H9 (cell line): ENCODE measurements around the gene NFAM1. TPM values are rescaled to one million over a fixed set of nuclear protein-coding genes. Genes with fewer than 3 reads are reported as not detected.

ENCODE experiments used
- DNase-seq: peaks from one replicate; pipeline ENCODE4 v3.0.0-alpha.2; 2017
- H2AFZ ChIP-seq: one replicate; pipeline ENCODE4 v1.6.1; 2013; ENCODE audit warnings: mild to moderate bottlenecking, low read length, control low read depth, moderate library complexity
- H2AK5ac ChIP-seq: 2 replicates; pipeline ENCODE4 v1.6.1; 2013; ENCODE audit warnings: low read length, control low read depth, mixed read lengths; ENCODE audit not compliant: insufficient read length
- H2BK120ac ChIP-seq: one replicate; pipeline ENCODE4 v1.6.1; 2013; ENCODE audit warnings: low read depth, mild to moderate bottlenecking, low read length, control low read depth, inconsistent platforms; ENCODE audit not compliant: poor library complexity, severe bottlenecking
- H2BK12ac ChIP-seq: 2 replicates; pipeline ENCODE4 v1.6.1; 2013; ENCODE audit warnings: low read length, control low read depth, mixed read lengths, low read depth; ENCODE audit not compliant: insufficient read length
- H2BK15ac ChIP-seq: 2 replicates; pipeline ENCODE4 v1.6.1; 2013; ENCODE audit warnings: low read depth, low read length, control low read depth
- H2BK20ac ChIP-seq: one replicate; pipeline ENCODE4 v1.6.1; 2013; ENCODE audit warnings: low read depth, mild to moderate bottlenecking, low read length, control low read depth, inconsistent platforms; ENCODE audit not compliant: poor library complexity, severe bottlenecking
- H2BK5ac ChIP-seq: 2 replicates; pipeline ENCODE4 v1.6.1; 2013; ENCODE audit warnings: low read length, control low read depth, mixed read lengths; ENCODE audit not compliant: insufficient read length
- H3K14ac ChIP-seq: 2 replicates; pipeline ENCODE4 v1.6.1; 2013; ENCODE audit warnings: low read length, control low read depth; ENCODE audit not compliant: insufficient read depth
- H3K18ac ChIP-seq: 2 replicates; pipeline ENCODE4 v1.6.1; 2013; ENCODE audit warnings: low read depth, mild to moderate bottlenecking, mixed read lengths, low read length, control low read depth; ENCODE audit not compliant: insufficient read length
- H3K23ac ChIP-seq: 2 replicates; pipeline ENCODE4 v1.6.1; 2013; ENCODE audit warnings: low read length, control low read depth, mixed read lengths, low read depth; ENCODE audit not compliant: insufficient read length
- H3K23me2 ChIP-seq: 2 replicates; pipeline ENCODE4 v1.6.1; 2013; ENCODE audit warnings: low read depth, mild to moderate bottlenecking, mixed read lengths, low read length, control low read depth; ENCODE audit not compliant: insufficient read length, poor library complexity, severe bottlenecking
- H3K27ac ChIP-seq: 2 replicates; pipeline ENCODE4 v1.5.1; 2013; ENCODE audit warnings: low read length, control low read depth, mixed read lengths, low read depth; ENCODE audit not compliant: insufficient read length
- H3K27me3 ChIP-seq: 2 replicates; pipeline ENCODE4 v1.6.1; 2013; ENCODE audit warnings: low read length, control low read depth, inconsistent platforms; ENCODE audit not compliant: insufficient read depth
- H3K4ac ChIP-seq: 2 replicates; pipeline ENCODE4 v1.6.1; 2013; ENCODE audit warnings: low read depth, mild to moderate bottlenecking, control low read depth, inconsistent platforms, low read length, moderate library complexity
- H3K4me1 ChIP-seq: 2 replicates; pipeline ENCODE4 v1.6.1; 2013; ENCODE audit warnings: low read length, control low read depth, inconsistent platforms; ENCODE audit not compliant: insufficient read depth
- H3K4me2 ChIP-seq: 2 replicates; pipeline ENCODE4 v1.6.1; 2013; ENCODE audit warnings: low read length, control low read depth, mixed read lengths; ENCODE audit not compliant: insufficient read length, insufficient read depth
- H3K56ac ChIP-seq: 2 replicates; pipeline ENCODE4 v1.6.1; 2013; ENCODE audit warnings: low read depth, mild to moderate bottlenecking, mixed read lengths, low read length, control low read depth; ENCODE audit not compliant: insufficient read length
- H3K79me1 ChIP-seq: 2 replicates; pipeline ENCODE4 v1.6.1; 2013; ENCODE audit warnings: low read depth, mild to moderate bottlenecking, moderate library complexity, low read length, control low read depth, inconsistent platforms; ENCODE audit not compliant: insufficient read depth, poor library complexity, severe bottlenecking
- H3K79me2 ChIP-seq: 2 replicates; pipeline ENCODE4 v1.6.1; 2013; ENCODE audit warnings: low read length, control low read depth, inconsistent platforms; ENCODE audit not compliant: insufficient read depth
- H3K9ac ChIP-seq: 2 replicates; pipeline ENCODE4 v1.6.1; 2013; ENCODE audit warnings: low read length, control low read depth, mixed read lengths; ENCODE audit not compliant: insufficient read length; ENCODE audit errors: extremely low read depth
- H3K9me3 ChIP-seq: one replicate; pipeline ENCODE4 v1.6.1; 2013; ENCODE audit warnings: low read depth, low read length, inconsistent platforms; ENCODE audit not compliant: control insufficient read depth
- H3T11ph ChIP-seq: one replicate; pipeline ENCODE4 v1.6.1; 2013; ENCODE audit warnings: mild to moderate bottlenecking, low read length, control low read depth, inconsistent platforms
- H4K20me1 ChIP-seq: one replicate; pipeline ENCODE4 v1.6.1; 2013; ENCODE audit not compliant: control insufficient read depth, insufficient read length, insufficient read depth
- H4K5ac ChIP-seq: 2 replicates; pipeline ENCODE4 v1.6.1; 2013; ENCODE audit warnings: low read depth, mild to moderate bottlenecking, mixed read lengths, low read length, control low read depth; ENCODE audit not compliant: insufficient read length
- H4K8ac ChIP-seq: replicated peaks from 2 replicates; pipeline ENCODE4 v1.6.1; 2013; ENCODE audit warnings: low read length, control low read depth, mixed read lengths, low read depth; ENCODE audit not compliant: insufficient read length
- H4K91ac ChIP-seq: 2 replicates; pipeline ENCODE4 v1.6.1; 2013; ENCODE audit warnings: low read depth, mild to moderate bottlenecking, moderate library complexity, mixed read lengths, low read length, control low read depth; ENCODE audit not compliant: insufficient read length
- H3K27ac Mint-ChIP-seq, 3 experiments: 2 replicates in 2 of 3; 3 replicates in 1 of 3; pipeline ENCODE4 v1.8.0; 2020 to 2021; ENCODE audit warnings: mixed read lengths in 3 of 3, mild to moderate bottlenecking in 1 of 3, moderate library complexity in 1 of 3
- H3K27me3 Mint-ChIP-seq: 2 replicates; pipeline ENCODE4 v1.8.0; 2021; ENCODE audit warnings: low read depth, mild to moderate bottlenecking, moderate library complexity, mixed read lengths
- H3K36me3 Mint-ChIP-seq, 3 experiments: 2 replicates in 2 of 3; 3 replicates in 1 of 3; pipeline ENCODE4 v1.8.0; 2020 to 2021; ENCODE audit warnings: low read depth in 3 of 3, mixed read lengths in 3 of 3; ENCODE audit not compliant: insufficient read depth in 1 of 3
- H3K4me1 Mint-ChIP-seq, 2 experiments: 2 replicates each; pipeline ENCODE4 v1.8.0; 2020; ENCODE audit warnings: mixed read lengths in 2 of 2
- H3K4me3 Mint-ChIP-seq, 2 experiments: 2 replicates in 1 of 2; 3 replicates in 1 of 2; pipeline ENCODE4 v1.8.0; 2020 to 2021; ENCODE audit warnings: mild to moderate bottlenecking in 2 of 2, mixed read lengths in 2 of 2, moderate library complexity in 1 of 2
- H3K9me3 Mint-ChIP-seq, 2 experiments: 2 replicates in 1 of 2; 3 replicates in 1 of 2; pipeline ENCODE4 v1.8.0; 2020; ENCODE audit warnings: mild to moderate bottlenecking in 2 of 2, mixed read lengths in 2 of 2, moderate library complexity in 1 of 2
- CTCF ChIP-seq: fragments of 200-600 bp; sonication (generic); conservative IDR thresholded peaks from 3 replicates; pipeline ENCODE4 v1.8.0; 2021; ENCODE audit warnings: antibody characterized with exemption, mild to moderate bottlenecking
- WGBS: extraction: QIAGEN DNeasy Blood & Tissue Kit; methylation state at CpG from one replicate; pipeline ENCODE4 v1.1.7; 2013; ENCODE audit warnings: missing lambda C conversion rate, low lambda C conversion rate, mixed read lengths; ENCODE audit not compliant: insufficient read length; ENCODE audit errors: extremely low coverage; 5-methylcytosine and 5-hydroxymethylcytosine counted together
- total RNA-seq: library from RNA; stranded (reverse); gene quantifications from 2 replicates; pipeline ENCODE4 v1.2.1, GENCODE V29; 2021

Gene NFAM1
- total RNA-seq, 1 experiment from 2014 or later: 0.68 TPM

GRCh38 chr22:42414565-42415303 is 17.5 kb downstream of the NFAM1 start:
- no peak overlapping the region for H2AFZ ChIP-seq
- Mint-ChIP-seq H3K27ac (no peak overlapping the region), H3K36me3 (no peaks in the 10 kb centered on the region), H3K9me3 (no peaks in the 10 kb centered on the region; a peak in 1 of 5 replicates), H3K4me3 (no peak overlapping the region), H3K4me1 (peaks cover 30 to 51% of the 10 kb centered on the region in 2 experiments), H3K27me3 (peaks cover 33% of the 10 kb centered on the region)
- no peak overlapping the region for H4K5ac ChIP-seq
- H3K27ac ChIP-seq: no peak overlapping the region
- H2BK120ac ChIP-seq: no peak overlapping the region
- no peaks in the 10 kb centered on the region for H3K27me3 ChIP-seq
- H2BK12ac ChIP-seq: no peak overlapping the region
- no peak overlapping the region for H3K14ac ChIP-seq
- no peaks in the 10 kb centered on the region for H3K79me2 ChIP-seq
- no peak overlapping the region for H2BK20ac ChIP-seq
- H3K23me2 ChIP-seq: no peaks in the 10 kb centered on the region
- no peak overlapping the region for H3K4me2 ChIP-seq
- no CpG with 5 or more reads among the region's 17 CpGs for WGBS
- H4K20me1 ChIP-seq: no peaks in the 10 kb centered on the region
- H3K18ac ChIP-seq: no peak overlapping the region
- H3K9ac ChIP-seq: no peak overlapping the region
- no peaks in the 10 kb centered on the region for H3K9me3 ChIP-seq
- no peak overlapping the region for H2BK15ac ChIP-seq
- H2AK5ac ChIP-seq: no peak overlapping the region
- H3K4ac ChIP-seq: no peak overlapping the region
- H3K79me1 ChIP-seq: no peaks in the 10 kb centered on the region
- no peak overlapping the region for H4K91ac ChIP-seq
- peaks cover 4% of the 10 kb centered on the region; the same call in 1 of the 2 replicates for H3K4me1 ChIP-seq
- no peak overlapping the region for H2BK5ac ChIP-seq
- no peak for DNase-seq
- TF ChIP-seq CTCF: no peak
- H3K23ac ChIP-seq: no peak overlapping the region
- H4K8ac ChIP-seq: no peak overlapping the region
- H3K56ac ChIP-seq: no peak overlapping the region
- H3T11ph ChIP-seq: no peak overlapping the region
